HepG2 (cell line): ENCODE results near the gene RABEP2. TPM values are rescaled to one million over a fixed set of nuclear protein-coding genes. Genes with fewer than 3 reads are reported as not detected.

Source experiments
- CC2D1A ChIP-seq: sonication (generic); formaldehyde crosslinking; IDR thresholded peaks from 2 replicates; pipeline ENCODE4 v1.8.1; 2023; ENCODE audit warnings: mild to moderate bottlenecking, missing genetic modification reagents
- EED ChIP-seq: sonication (generic); formaldehyde crosslinking; IDR thresholded peaks from 2 replicates; pipeline ENCODE4 v1.5.0; 2020; ENCODE audit warnings: mild to moderate bottlenecking, missing genetic modification reagents
- EHMT2 ChIP-seq: fragments of 200-600 bp; sonication (generic); IDR thresholded peaks from 2 replicates; pipeline ENCODE4 v1.7.0; 2017; ENCODE audit warnings: antibody characterized with exemption, low read depth, low read length, borderline replicate concordance
- EP300 ChIP-seq, 3 experiments: sonication (generic) in 1 of 3; formaldehyde crosslinking in 1 of 3; IDR thresholded peaks; 2 replicates each; pipeline versions ENCODE4 v1.5.1 to v1.6.1; 2011 to 2020; ENCODE audit warnings: low read depth in 2 of 3, low read length in 2 of 3, borderline replicate concordance in 1 of 3, improper control_type of control experiment in 1 of 3, mild to moderate bottlenecking in 1 of 3, missing genetic modification reagents in 1 of 3, moderate library complexity in 1 of 3
- ETS1 ChIP-seq: sonication (generic); formaldehyde crosslinking; IDR thresholded peaks from 2 replicates; pipeline ENCODE4 v1.4.0; 2020; ENCODE audit warnings: missing genetic modification reagents
- GTF2F1 ChIP-seq: fragments of 150-350 bp; IDR thresholded peaks from 2 replicates; pipeline ENCODE4 v1.6.1; 2014; ENCODE audit warnings: low read length
- IRF9 ChIP-seq: sonication (generic); formaldehyde crosslinking; IDR thresholded peaks from 2 replicates; pipeline ENCODE4 v1.8.0; 2022; ENCODE audit warnings: missing genetic modification reagents, mild to moderate bottlenecking, borderline replicate concordance
- KDM3A ChIP-seq: IDR thresholded peaks from 2 replicates; pipeline ENCODE4 v1.6.1; 2018; ENCODE audit warnings: low read depth, missing compliant biosample characterization
- NFIC ChIP-seq: IDR thresholded peaks from 2 replicates; pipeline ENCODE4 v1.6.1; 2012; ENCODE audit warnings: mild to moderate bottlenecking, low read length, inconsistent platforms
- NFKBIZ ChIP-seq: IDR thresholded peaks from 2 replicates; pipeline ENCODE4 v1.6.1; 2018; ENCODE audit warnings: missing genetic modification reagents, missing compliant biosample characterization
- PLRG1 ChIP-seq: fragments of 450-650 bp; conservative IDR thresholded peaks from 2 replicates; pipeline ENCODE4 v1.6.1; 2016
- RARG ChIP-seq: sonication (generic); formaldehyde crosslinking; IDR thresholded peaks from 2 replicates; pipeline ENCODE4 v1.4.0; 2020; ENCODE audit warnings: low read depth, mild to moderate bottlenecking, missing genetic modification reagents
- TMF1 ChIP-seq: sonication (generic); formaldehyde crosslinking; IDR thresholded peaks from 2 replicates; pipeline ENCODE4 v1.8.1; 2022; ENCODE audit warnings: low read depth, missing genetic modification reagents
- UBTF ChIP-seq: sonication (generic); formaldehyde crosslinking; IDR thresholded peaks from 2 replicates; pipeline ENCODE4 v1.4.0; 2020; ENCODE audit warnings: mild to moderate bottlenecking, missing genetic modification reagents
- ZFP36L2 ChIP-seq: sonication (generic); formaldehyde crosslinking; IDR thresholded peaks from 2 replicates; pipeline ENCODE4 v1.4.0; 2020; ENCODE audit warnings: missing genetic modification reagents
- ZNF296 ChIP-seq: sonication (generic); formaldehyde crosslinking; conservative IDR thresholded peaks from 2 replicates; pipeline ENCODE4 v1.5.0; 2020; ENCODE audit warnings: mild to moderate bottlenecking, missing genetic modification reagents
- ZNF350 ChIP-seq: sonication (generic); formaldehyde crosslinking; IDR thresholded peaks from 2 replicates; pipeline ENCODE4 v1.4.0; 2020; ENCODE audit warnings: mild to moderate bottlenecking, low read depth, missing genetic modification reagents, borderline replicate concordance
- ZNF670 ChIP-seq: sonication (generic); formaldehyde crosslinking; IDR thresholded peaks from 2 replicates; pipeline ENCODE4 v1.8.0; 2022; ENCODE audit warnings: mild to moderate bottlenecking, missing genetic modification reagents, borderline replicate concordance
- ZNF816 ChIP-seq: sonication (generic); formaldehyde crosslinking; IDR thresholded peaks from 2 replicates; pipeline ENCODE4 v1.8.0; 2022; ENCODE audit warnings: missing genetic modification reagents, mild to moderate bottlenecking, borderline replicate concordance
- ZNF841 ChIP-seq: sonication (generic); formaldehyde crosslinking; IDR thresholded peaks from 2 replicates; pipeline ENCODE4 v1.8.1; 2023; ENCODE audit warnings: missing genetic modification reagents, borderline replicate concordance
- polyA plus RNA-seq, 8 experiments: library from polyadenylated mRNA; depleted of rRNA in 3 of 8; stranded (reverse) in 7 of 8; unstranded in 1 of 8; fragments of >200 nt; fragmentation: Illumina TruSeq in 4 of 8; extraction: Trizol in 4 of 8; gene quantifications; 2 replicates each; pipeline versions ENCODE4 v1.2.1 to v1.2.3, GENCODE V29; 2011 to 2016; ENCODE audit warnings: low read depth in 4 of 8, missing spikeins in 1 of 8, mixed read lengths in 1 of 8; ENCODE audit not compliant: insufficient read depth in 1 of 8
- total RNA-seq, 5 experiments: library from RNA; depleted of rRNA; stranded (reverse); fragments of >200 nt; fragmentation: Illumina TruSeq; extraction: Trizol; gene quantifications; 2 replicates each; pipeline ENCODE4 v1.2.3, GENCODE V29; 2016; ENCODE audit warnings: low read depth in 1 of 5
- TF ChIP-seq, protein P1 (sequence below): sonication (generic); formaldehyde crosslinking; IDR thresholded peaks from 2 replicates; pipeline ENCODE4 v1.8.0; 2022; ENCODE audit warnings: mild to moderate bottlenecking, missing genetic modification reagents, borderline replicate concordance
- TF ChIP-seq, protein P2 (sequence below): sonication (generic); formaldehyde crosslinking; IDR thresholded peaks from 2 replicates; pipeline ENCODE4 v1.8.1; 2023; ENCODE audit warnings: mild to moderate bottlenecking, missing genetic modification reagents

RABEP2 gene
- total and polyA plus RNA-seq, 2 of the 13 experiments (the other 11 are each of a cell fraction or from before 2014, with no cell fraction given), result 10.8 to 18.4 TPM

DNA sequence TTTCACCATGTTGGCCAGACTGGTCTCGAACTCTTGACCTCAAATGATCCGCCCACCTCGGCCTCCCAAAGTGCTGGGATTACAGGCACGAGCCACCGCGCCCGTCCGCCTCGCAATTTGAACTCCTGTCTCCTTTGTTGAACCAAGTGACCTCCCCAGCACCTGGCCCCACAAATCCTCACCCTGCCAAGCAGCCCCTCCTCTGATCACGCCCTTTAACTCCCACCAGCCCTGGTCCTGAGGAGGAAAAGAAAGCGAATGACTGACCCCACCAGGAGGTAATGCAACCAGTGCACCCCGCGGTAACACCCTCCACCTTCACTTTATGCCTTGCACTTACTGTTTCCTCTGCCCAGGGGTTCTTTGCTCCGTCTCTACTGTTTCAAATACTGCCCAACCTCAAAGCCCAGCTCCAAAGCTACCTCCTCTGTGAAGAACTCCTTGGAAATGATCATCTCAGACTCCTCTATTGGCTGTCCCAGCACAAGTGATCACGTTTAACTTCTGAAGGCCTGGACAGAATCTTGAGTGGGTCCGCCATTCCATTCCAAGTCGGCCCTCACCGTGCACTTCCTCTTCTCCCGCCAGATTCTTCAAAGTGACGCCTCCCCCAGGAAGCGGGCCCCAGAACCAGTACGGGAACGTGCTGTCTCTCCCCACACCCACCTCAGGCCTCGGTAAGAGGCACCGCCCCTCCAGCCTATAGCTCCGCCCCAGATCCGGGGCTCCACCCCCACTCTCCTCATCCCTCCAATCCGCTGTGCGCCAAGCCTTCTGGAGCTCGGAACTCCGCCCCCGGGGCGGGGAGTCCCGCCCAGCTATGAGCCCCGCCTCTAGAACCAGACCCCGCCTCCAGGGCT lies 11.1 kb upstream of the RABEP2 start (continued):
- TF ChIP-seq, protein P1, sequence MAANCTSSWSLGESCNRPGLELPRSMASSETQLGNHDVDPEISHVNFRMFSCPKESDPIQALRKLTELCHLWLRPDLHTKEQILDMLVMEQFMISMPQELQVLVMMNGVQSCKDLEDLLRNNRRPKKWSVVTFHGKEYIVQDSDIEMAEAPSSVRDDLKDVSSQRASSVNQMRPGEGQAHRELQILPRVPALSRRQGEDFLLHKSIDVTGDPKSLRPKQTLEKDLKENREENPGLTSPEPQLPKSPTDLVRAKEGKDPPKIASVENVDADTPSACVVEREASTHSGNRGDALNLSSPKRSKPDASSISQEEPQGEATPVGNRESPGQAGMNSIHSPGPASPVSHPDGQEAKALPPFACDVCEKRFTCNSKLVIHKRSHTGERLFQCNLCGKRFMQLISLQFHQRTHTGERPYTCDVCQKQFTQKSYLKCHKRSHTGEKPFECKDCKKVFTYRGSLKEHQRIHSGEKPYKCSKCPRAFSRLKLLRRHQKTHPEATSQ (CRISPR knock-in tag), result no peak
- TF ChIP-seq NFIC (no peak), TMF1 (CRISPR knock-in tag) (no peak), NFKBIZ (CRISPR knock-in tag) (no peak), ZNF296 (no peak), PLRG1 (no peak), RARG (no peak), ETS1 (CRISPR knock-in tag) (peak; percentile 55; the same call in 1 of the 2 replicates), GTF2F1 (no peak), ZNF670 (CRISPR knock-in tag) (peak; percentile 63), ZNF350 (CRISPR knock-in tag) (no peak), ZNF816 (CRISPR knock-in tag) (no peak), ZFP36L2 (CRISPR knock-in tag) (no peak), ZNF841 (no peak), UBTF (CRISPR knock-in tag) (no peak), KDM3A (CRISPR knock-in tag) (no peak), CC2D1A (CRISPR knock-in tag) (no peak), EP300 (IDR thresholded peaks at IDR 0.05; ENCODE audit: low read depth in 2 of 2, low read length in 2 of 2) (no peak), EP300 (CRISPR knock-in tag; IDR thresholded peaks at IDR 0.05; ENCODE audit: borderline replicate concordance) (no peak), EHMT2 (no peak), EED (CRISPR knock-in tag) (no peak), IRF9 (CRISPR knock-in tag) (peak; percentile 35; the same call in 1 of the 2 replicates)
- TF ChIP-seq, protein P2, sequence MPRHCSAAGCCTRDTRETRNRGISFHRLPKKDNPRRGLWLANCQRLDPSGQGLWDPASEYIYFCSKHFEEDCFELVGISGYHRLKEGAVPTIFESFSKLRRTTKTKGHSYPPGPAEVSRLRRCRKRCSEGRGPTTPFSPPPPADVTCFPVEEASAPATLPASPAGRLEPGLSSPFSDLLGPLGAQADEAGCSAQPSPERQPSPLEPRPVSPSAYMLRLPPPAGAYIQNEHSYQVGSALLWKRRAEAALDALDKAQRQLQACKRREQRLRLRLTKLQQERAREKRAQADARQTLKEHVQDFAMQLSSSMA (CRISPR knock-in tag), result peak; percentile 73; the same call in 1 of the 2 replicates
